Pancreas (tissue), 10 donors: Measurements from ENCODE around the gene GRPEL2. TPM values are rescaled to one million over a fixed set of nuclear protein-coding genes. Genes with fewer than 3 reads are reported as not detected.

ENCODE experiments used
- ATAC-seq, 4 donors: fragments of 200-7000 bp; cut with Tn5 transposase; one replicate each; pipeline versions ENCODE4 v1.8.0 to v1.9.1; 2020; ENCODE audit warnings: mild to moderate bottlenecking in 4 of 4, moderate library complexity in 4 of 4
- DNase-seq, 6 donors: peaks; one replicate each; pipeline ENCODE4 v3.0.0-alpha.2; 2020
- FAIRE-seq: peaks from 2 replicates; lab custom pipeline; 2012; peaks lifted over from hg19 to GRCh38; lab: Jason Lieb, UNC
- H3K27ac ChIP-seq, 4 donors: fragments of 200-600 bp; sonication (generic); 1 replicate in 3 of 4; 2 replicates in 1 of 4; pipeline versions ENCODE4 v1.5.0 to v1.8.0; 2020
- H3K27me3 ChIP-seq, 4 donors: fragments of 200-600 bp; one replicate each; pipeline ENCODE4 v1.8.0; 2021
- H3K36me3 ChIP-seq, 3 donors: fragments of 200-600 bp; sonication (generic) in 1 of 3; one replicate each; pipeline versions ENCODE4 v1.5.0 to v1.8.0; 2020 to 2021
- H3K4me1 ChIP-seq, 3 donors: fragments of 200-600 bp; one replicate each; pipeline ENCODE4 v1.8.0; 2021
- H3K4me3 ChIP-seq, 4 donors: fragments of 200-600 bp; sonication (generic) in 2 of 4; one replicate each; pipeline versions ENCODE4 v1.5.0 to v1.8.0; 2020 to 2021
- H3K9me3 ChIP-seq, 4 donors: fragments of 200-600 bp; one replicate each; pipeline ENCODE4 v1.8.0; 2021
- WGBS, 2 donors: extraction: QIAGEN DNeasy Blood & Tissue Kit; methylation state at CpG; one replicate each; pipeline ENCODE4 v1.1.7; 2013; 5-methylcytosine and 5-hydroxymethylcytosine counted together
- intact Hi-C, 3 donors: fragments of 100-400 bp; cut with DNase I; formaldehyde crosslinking; loops; one replicate each; pipeline versions ENCODE4 v1.11.1 to v1.14.2; 2022
- polyA plus RNA-seq, 2 donors: library from polyadenylated mRNA; stranded (reverse); fragments of 200-250 nt; gene quantifications; one replicate each; pipeline ENCODE4 v1.2.3, GENCODE V29; 2013
- total RNA-seq, 6 donors: library from RNA; stranded (reverse); fragmentation: NEBNext Ultra II Directional in 4 of 6; extraction: Animal tissue kit (Norgen Biotek cat#: 25700) in 4 of 6; gene quantifications; one replicate each; pipeline versions ENCODE4 v1.2.1 to v1.2.4, GENCODE V29; 2021 to 2023
- TF ChIP-seq, protein P1 (sequence below), 4 donors: fragments of 200-600 bp; sonication (generic) in 3 of 4; IDR thresholded peaks; one replicate each; pipeline versions ENCODE4 v1.5.0 to v1.8.0; 2021; ENCODE audit warnings: antibody characterized with exemption in 4 of 4
- donor health status: healthy with polysubstance abuse.
- donor health status: DM: no; HTN: no; CAD: no; lungs with moderate emphysema.
- donor health status: DM: no; HTN: no; CAD: no.
- donor health status: control.
- donor health status: control.
- donor health status: Bipolar disorder and iron deficiency.
- donor health status: DM: yes; HTN: yes; CAD: no.
- donor health status: DM: no; HTN: no; CAD: no.
- donor health status: DM: no; HTN: no; CAD: no.
- donor health status: DM: yes; HTN: yes; CAD: no.

GRPEL2 gene
- total and polyA plus RNA-seq, 8 donors, result 2.1 to 9.0 (median 4.4) TPM

DNA sequence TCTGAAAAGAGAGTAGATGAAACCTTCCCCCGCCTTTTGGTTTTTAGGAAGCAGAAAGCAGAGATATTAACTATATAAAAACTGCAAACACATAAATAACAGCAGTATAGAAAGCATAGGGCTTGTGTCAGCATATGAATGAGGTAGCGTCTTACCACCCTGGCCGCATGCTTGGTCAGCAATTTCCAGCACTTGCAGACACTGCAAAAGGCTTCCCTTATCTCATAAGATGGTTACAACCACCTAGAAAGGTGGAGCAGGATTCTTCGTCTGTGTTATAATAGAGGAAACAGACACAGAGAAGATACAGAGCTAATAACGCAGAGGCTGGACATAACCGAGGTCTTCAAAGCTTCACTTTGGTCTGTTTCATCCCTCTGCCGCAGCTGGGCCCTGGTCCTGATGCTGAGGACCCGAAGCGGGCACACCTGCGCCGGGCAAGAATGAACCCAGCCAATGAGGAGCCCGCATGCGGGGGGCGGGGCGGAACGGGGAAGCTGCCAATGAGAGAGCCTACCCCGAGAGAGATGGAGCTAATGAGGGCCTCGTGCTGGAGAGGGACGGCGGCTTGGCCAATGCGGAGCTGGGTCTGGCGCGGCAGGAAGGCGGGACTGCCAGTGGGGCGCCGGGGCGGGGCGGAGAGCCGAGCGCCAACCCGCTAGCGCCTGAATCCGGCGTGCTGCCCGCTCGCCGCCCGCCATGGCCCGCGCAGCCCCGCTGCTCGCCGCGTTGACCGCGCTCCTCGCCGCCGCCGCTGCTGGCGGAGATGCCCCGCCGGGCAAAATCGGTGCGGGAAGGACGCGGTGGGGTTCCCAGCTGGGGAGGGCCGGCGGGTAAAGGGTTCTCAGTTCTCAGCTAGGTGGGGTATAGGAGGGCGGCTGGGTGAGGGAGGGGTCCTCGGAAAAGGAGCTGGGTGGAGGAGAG, 12.3 kb downstream of the GRPEL2 start, which contains the start of gene PCYOX1L:
Gene PCYOX1L, plus strand, starts transcription at position 677 of the 924 bp plus-strand sequence. Its CDS starts 23 bp downstream, at position 700.
- 2% methylated on average over 59 to 61 of the region's 61 CpGs for WGBS, 2 donors

DNA sequence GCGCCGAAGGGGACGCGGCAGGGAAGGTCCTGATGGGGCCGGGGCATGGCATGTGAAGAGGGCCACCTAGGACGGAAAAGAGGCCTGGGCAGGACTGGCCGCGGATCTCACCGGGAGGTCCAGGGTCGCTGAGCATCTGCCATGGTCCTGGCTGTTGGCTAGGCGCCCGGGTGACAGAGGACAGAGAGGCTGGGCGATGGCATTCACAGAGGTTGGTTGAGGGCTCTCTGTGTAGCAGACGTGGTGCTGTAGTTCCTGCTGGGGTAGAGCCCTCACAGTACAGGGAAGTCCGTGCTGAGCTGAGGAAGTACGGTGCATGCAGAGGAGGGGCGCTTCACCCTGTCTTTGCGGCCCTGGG, 13.0 kb downstream of the GRPEL2 start:
- H3K36me3 ChIP-seq, result peaks cover 0 to under 1% (median 0%) of the 10 kb centered on the region in 3 donors
- H3K27me3 ChIP-seq, result no peaks in the 10 kb centered on the region
- peak overlapping the region; percentile 63 to 86 (median 73) for H3K4me3 ChIP-seq
- TF ChIP-seq, protein P1, sequence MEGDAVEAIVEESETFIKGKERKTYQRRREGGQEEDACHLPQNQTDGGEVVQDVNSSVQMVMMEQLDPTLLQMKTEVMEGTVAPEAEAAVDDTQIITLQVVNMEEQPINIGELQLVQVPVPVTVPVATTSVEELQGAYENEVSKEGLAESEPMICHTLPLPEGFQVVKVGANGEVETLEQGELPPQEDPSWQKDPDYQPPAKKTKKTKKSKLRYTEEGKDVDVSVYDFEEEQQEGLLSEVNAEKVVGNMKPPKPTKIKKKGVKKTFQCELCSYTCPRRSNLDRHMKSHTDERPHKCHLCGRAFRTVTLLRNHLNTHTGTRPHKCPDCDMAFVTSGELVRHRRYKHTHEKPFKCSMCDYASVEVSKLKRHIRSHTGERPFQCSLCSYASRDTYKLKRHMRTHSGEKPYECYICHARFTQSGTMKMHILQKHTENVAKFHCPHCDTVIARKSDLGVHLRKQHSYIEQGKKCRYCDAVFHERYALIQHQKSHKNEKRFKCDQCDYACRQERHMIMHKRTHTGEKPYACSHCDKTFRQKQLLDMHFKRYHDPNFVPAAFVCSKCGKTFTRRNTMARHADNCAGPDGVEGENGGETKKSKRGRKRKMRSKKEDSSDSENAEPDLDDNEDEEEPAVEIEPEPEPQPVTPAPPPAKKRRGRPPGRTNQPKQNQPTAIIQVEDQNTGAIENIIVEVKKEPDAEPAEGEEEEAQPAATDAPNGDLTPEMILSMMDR (IDR thresholded peaks at IDR 0.05), result no peak
- no peaks in the 10 kb centered on the region for H3K9me3 ChIP-seq
- 1% methylated on average over 16 to 18 of the region's 18 CpGs for WGBS, 2 donors
- H3K4me1 ChIP-seq, result peaks cover 0 to 5% (median 0%) of the 10 kb centered on the region in 3 donors
- DNase-seq (peak in 5 of 6 donors; percentile 39 to 78 (median 60)), ATAC-seq (peak; percentile 26 to 48 (median 39)), FAIRE-seq (no peak)
- intact Hi-C loops, result no loop called here
- H3K27ac ChIP-seq, result peak overlapping the region in 2 of 4 donors; percentile 29 to 33

More for the DNA sequence above, 12.3 kb downstream of the GRPEL2 start, which contains the start of gene PCYOX1L:
- Histone ChIP-seq H3K9me3 (no peaks in the 10 kb centered on the region), H3K4me3 (peak within 1 kb of the TSS; percentile 63 to 86 (median 73)), H3K36me3 (peaks cover 0 to 7% (median 0%) of the 10 kb centered on the region in 3 donors), H3K27me3 (no peaks in the 10 kb centered on the region), H3K4me1 (peaks cover 0 to 5% (median 0%) of the 10 kb centered on the region in 3 donors), H3K27ac (peak within 1 kb of the TSS in 2 of 4 donors; percentile 29 to 33)
- DNase-seq, result peak; percentile 93 to 98 (median 95)
- no peak for FAIRE-seq
- ATAC-seq, result peak; percentile 99 to 100 (median 100)
- TF ChIP-seq, protein P1 (IDR thresholded peaks at IDR 0.05), result no peak
- intact Hi-C loops, result no loop called here

DNA sequence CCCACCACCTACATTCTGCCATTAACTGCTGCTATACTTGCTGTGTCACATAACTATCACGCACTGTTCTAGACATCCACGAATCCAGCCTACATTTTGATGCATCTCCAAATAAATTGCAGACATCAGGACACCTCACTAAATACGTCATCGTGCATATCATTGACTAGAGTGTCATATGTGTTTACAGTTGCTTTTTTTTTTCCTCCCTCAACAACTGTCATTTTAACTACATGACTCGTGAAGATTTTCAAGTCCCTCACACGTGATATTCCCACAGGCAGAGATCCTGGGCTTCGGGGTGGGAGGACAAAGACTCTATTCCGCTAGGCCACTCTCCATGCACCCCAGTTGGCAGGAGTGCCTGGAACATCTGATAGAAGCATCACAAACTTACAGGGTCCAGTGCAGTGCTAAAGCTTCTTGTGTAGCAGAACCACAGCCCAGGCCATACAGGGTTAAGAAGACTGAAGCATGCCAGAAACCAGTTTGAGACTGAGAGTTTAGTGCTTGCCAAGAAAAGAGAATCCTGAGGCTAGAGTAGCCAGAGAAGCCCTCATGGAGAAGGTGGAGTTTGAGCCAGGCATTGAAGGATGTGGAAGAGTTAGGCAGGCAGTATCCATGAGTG, 13.7 kb downstream of the GRPEL2 start:
- intact Hi-C loops, result no loop called here
- H3K27ac ChIP-seq, result no peak overlapping the region
- WGBS, 2 donors, result 82 to 86% methylated on average over 8 of the region's 8 CpGs
- no peak overlapping the region for H3K4me3 ChIP-seq
- ATAC-seq (no peak), FAIRE-seq (no peak), DNase-seq (no peak)
- peaks cover 0 to 5% (median 0%) of the 10 kb centered on the region in 3 donors for H3K4me1 ChIP-seq
- H3K9me3 ChIP-seq, result no peaks in the 10 kb centered on the region
- H3K36me3 ChIP-seq, result no peaks in the 10 kb centered on the region
- H3K27me3 ChIP-seq, result no peaks in the 10 kb centered on the region
- TF ChIP-seq, protein P1 (IDR thresholded peaks at IDR 0.05), result no peak

DNA sequence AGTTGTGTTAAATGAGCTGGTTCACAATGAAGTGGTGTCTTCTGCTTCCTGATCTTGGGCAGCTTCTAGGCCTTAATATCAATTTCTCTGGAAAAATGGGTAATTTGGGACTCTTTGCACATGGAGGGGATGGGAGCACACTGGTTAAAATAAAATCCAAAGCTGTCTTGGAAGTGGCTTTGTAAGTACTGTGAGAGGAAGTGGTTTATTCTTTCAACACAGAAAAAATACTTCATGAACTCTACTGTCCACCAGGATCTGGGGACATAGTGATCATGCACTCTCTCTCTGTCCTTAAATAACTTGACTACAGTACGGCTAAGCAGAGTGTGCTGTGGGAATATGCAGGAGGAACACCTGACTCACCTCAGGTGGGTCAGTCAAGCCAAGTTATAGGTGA, 15.0 kb downstream of the GRPEL2 start:
- TF ChIP-seq, protein P1 (IDR thresholded peaks at IDR 0.05), result no peak
- Histone ChIP-seq H3K4me3 (no peak overlapping the region), H3K27me3 (no peaks in the 10 kb centered on the region), H3K36me3 (no peaks in the 10 kb centered on the region), H3K9me3 (no peaks in the 10 kb centered on the region), H3K4me1 (peaks cover 0 to 5% (median 0%) of the 10 kb centered on the region in 3 donors), H3K27ac (no peak overlapping the region)
- FAIRE-seq (no peak), ATAC-seq (no peak), DNase-seq (no peak)
- intact Hi-C loops, result no loop called here
- 76 to 85% methylated on average over 1 of the region's 1 CpG for WGBS, 2 donors
